C4-2B (cell line): ENCODE data around the gene NECAB2.

Experiments used
- H3K27ac ChIP-seq: fragments of 450-650 bp; 2 replicates; pipeline ENCODE4 v1.5.1; 2017
- CTCF ChIP-seq: fragments of 450-650 bp; conservative IDR thresholded peaks from 2 replicates; pipeline ENCODE4 v1.5.1; 2017; ENCODE audit warnings: mild to moderate bottlenecking
- ZFX ChIP-seq: fragments of 450-650 bp; IDR thresholded peaks from 2 replicates; pipeline ENCODE4 v1.6.1; 2017

The NECAB2 gene

GRCh38 chr16:84045001-84045817 lies 77.2 kb downstream of the NECAB2 start:
- no peak overlapping the region for H3K27ac ChIP-seq
- TF ChIP-seq ZFX: no peak
- TF ChIP-seq CTCF: no peak

- TF ChIP-seq ZFX (no peak), CTCF (no peak)
- H3K27ac ChIP-seq: no peak overlapping the region
Measured at GRCh38 chr16:84045818-84046470, 77.9 kb downstream of the NECAB2 start.

- H3K27ac ChIP-seq: no peak overlapping the region
- no peak for TF ChIP-seq ZFX
- TF ChIP-seq CTCF: no peak
Measured at GRCh38 chr16:84047206-84047605, 79.2 kb downstream of the NECAB2 start.

GRCh38 chr16:84047626-84048025 lies 79.6 kb downstream of the NECAB2 start:
- no peak for TF ChIP-seq CTCF
- no peak for TF ChIP-seq ZFX
- H3K27ac ChIP-seq: no peak overlapping the region

- no peak overlapping the region for H3K27ac ChIP-seq
- no peak; the same call in 1 of the 2 replicates for TF ChIP-seq CTCF
- TF ChIP-seq ZFX: no peak
Measured at GRCh38 chr16:84048270-84048669, 80.2 kb downstream of the NECAB2 start.

- TF ChIP-seq CTCF (no peak), ZFX (no peak)
- no peak overlapping the region; the same call in 1 of the 2 replicates for H3K27ac ChIP-seq
Measured at GRCh38 chr16:84048871-84049270, 80.8 kb downstream of the NECAB2 start.

- TF ChIP-seq ZFX (no peak), CTCF (no peak)
- H3K27ac ChIP-seq: no peak overlapping the region; the same call in 1 of the 2 replicates
Measured at GRCh38 chr16:84049403-84050060, 81.5 kb downstream of the NECAB2 start.
